Right lobe of liver (tissue), 6 donors: ENCODE results near the gene PIK3CD. TPM values are rescaled to one million over a fixed set of nuclear protein-coding genes. Genes with fewer than 3 reads are reported as not detected.

ENCODE experiments used
- ATAC-seq, 4 donors: fragments of 200-7000 bp; cut with Tn5 transposase; one replicate each; pipeline ENCODE4 v1.9.1; 2020; ENCODE audit warnings: mild to moderate bottlenecking in 4 of 4, moderate library complexity in 4 of 4
- DNase-seq, 3 donors: peaks; one replicate each; pipeline ENCODE4 v3.0.0-alpha.2; 2020
- H3K27ac ChIP-seq, 3 donors: fragments of 200-600 bp; one replicate each; pipeline ENCODE4 v1.8.0; 2022
- H3K27me3 ChIP-seq, 2 donors: fragments of 200-600 bp; one replicate each; pipeline ENCODE4 v1.8.0; 2022
- H3K36me3 ChIP-seq, 4 donors: fragments of 200-600 bp; sonication (generic) in 1 of 4; one replicate each; pipeline versions ENCODE4 v1.5.1 to v1.8.0; 2017 to 2022; ENCODE audit warnings: control low read depth in 1 of 4
- H3K4me1 ChIP-seq, 4 donors: fragments of 200-600 bp; sonication (generic) in 1 of 4; one replicate each; pipeline versions ENCODE4 v1.5.1 to v1.8.0; 2017 to 2022; ENCODE audit warnings: control low read depth in 1 of 4
- H3K4me3 ChIP-seq, 3 donors: fragments of 200-600 bp; one replicate each; pipeline ENCODE4 v1.8.0; 2022
- H3K9me3 ChIP-seq, 4 donors: fragments of 200-600 bp; sonication (generic) in 1 of 4; one replicate each; pipeline versions ENCODE4 v1.5.1 to v1.8.0; 2017 to 2022; ENCODE audit warnings: control low read depth in 1 of 4
- CTCF ChIP-seq, 4 donors: fragments of 200-600 bp in 3 of 4; fragments of 450-650 bp in 1 of 4; IDR thresholded peaks; one replicate each; pipeline versions ENCODE4 v1.5.1 to v1.8.0; 2016 to 2022; ENCODE audit warnings: antibody characterized with exemption in 4 of 4, mild to moderate bottlenecking in 2 of 4
- POLR2A ChIP-seq: fragments of 450-650 bp; IDR thresholded peaks from one replicate; pipeline ENCODE4 v1.6.1; 2017; ENCODE audit warnings: antibody characterized with exemption, mild to moderate bottlenecking
- WGBS: methylation state at CpG from one replicate; pipeline ENCODE4 v1.1.6; 2018; ENCODE audit warnings: low coverage, low lambda C conversion rate; ENCODE audit not compliant: insufficient coverage; ENCODE audit errors: missing lambda C conversion rate; 5-methylcytosine and 5-hydroxymethylcytosine counted together
- intact Hi-C, 2 donors: fragments of 100-400 bp; cut with DNase I; formaldehyde crosslinking; loops; one replicate each; pipeline versions ENCODE4 v1.11.2 to v1.14.1; 2022
- total RNA-seq, 6 experiments: library from RNA; depleted of rRNA in 2 of 6; stranded (reverse); fragments of >200 nt in 2 of 6; fragmentation: NEBNext Ultra II Directional in 3 of 6; extraction: Animal tissue kit (Norgen Biotek cat#: 25700) in 3 of 6; gene quantifications; one replicate each; pipeline versions ENCODE4 v1.1.0 to v1.2.4, GENCODE V29; 2016 to 2023
- donor health status: DM: no; HTN: yes; CAD: no.
- donor health status: DM: no; HTN: no; CAD: no.
- donor health status: DM: no; HTN: no; CAD: no.
- donor health status: DM: no; HTN: yes; CAD: no.
- donor health status: DM: no; HTN: yes; CAD: no.

Gene PIK3CD
- total RNA-seq, 6 experiments from 2014 or later, result 1.4 to 5.8 (median 2.6) TPM

- Histone ChIP-seq H3K27ac (no peak overlapping the region), H3K36me3 (no peaks in the 10 kb centered on the region), H3K27me3 (no peaks in the 10 kb centered on the region), H3K4me3 (peak overlapping the region; percentile 45 to 64 (median 54)), H3K4me1 (peaks cover 0 to 26% (median 5%) of the 10 kb centered on the region in 4 donors), H3K9me3 (no peaks in the 10 kb centered on the region)
- intact Hi-C loops, result no loop called here
- peak; percentile 87 to 89 (median 87) for DNase-seq
- 1% methylated on average over 12 of the region's 72 CpGs for WGBS
- TF ChIP-seq CTCF (IDR thresholded peaks at IDR 0.05) (no peak), POLR2A (no peak)
- ATAC-seq, result peak; percentile 88 to 94 (median 90)
Observed at GRCh38 chr1:9689011-9689706, 37.6 kb downstream of the PIK3CD start.

- no peaks in the 10 kb centered on the region for H3K27me3 ChIP-seq
- no peak overlapping the region for H3K27ac ChIP-seq
- intact Hi-C loops, result no loop called here
- ATAC-seq (peak in 1 of 4 donors; percentile 30), DNase-seq (peak; percentile 35 to 62 (median 47))
- 39% methylated on average over 12 of the region's 23 CpGs for WGBS
- H3K9me3 ChIP-seq, result no peaks in the 10 kb centered on the region
- peaks cover 0 to 26% (median 5%) of the 10 kb centered on the region in 4 donors for H3K4me1 ChIP-seq
- H3K4me3 ChIP-seq, result peak overlapping the region; percentile 45 to 64 (median 54)
- H3K36me3 ChIP-seq, result no peaks in the 10 kb centered on the region
- no peak for TF ChIP-seq POLR2A
- no peak for TF ChIP-seq CTCF (IDR thresholded peaks at IDR 0.05)
Observed at GRCh38 chr1:9689971-9690381, 38.4 kb downstream of the PIK3CD start.

GRCh38 chr1:9690440-9691107 lies 39.0 kb downstream of the PIK3CD start:
- Histone ChIP-seq H3K4me1 (peaks cover 0 to 26% (median 5%) of the 10 kb centered on the region in 4 donors), H3K4me3 (no peak overlapping the region), H3K27ac (no peak overlapping the region), H3K9me3 (no peaks in the 10 kb centered on the region), H3K27me3 (no peaks in the 10 kb centered on the region), H3K36me3 (no peaks in the 10 kb centered on the region)
- DNase-seq, result no peak
- TF ChIP-seq CTCF (IDR thresholded peaks at IDR 0.05), result no peak
- no peak for TF ChIP-seq POLR2A
- ATAC-seq, result no peak
- intact Hi-C loops, result no loop called here
- whole genome bisulfite sequencing, result 46% methylated on average over 5 of the region's 14 CpGs

- Histone ChIP-seq H3K36me3 (no peaks in the 10 kb centered on the region), H3K9me3 (no peaks in the 10 kb centered on the region), H3K4me3 (no peak overlapping the region), H3K27ac (no peak overlapping the region), H3K4me1 (peaks cover 0 to 26% (median 5%) of the 10 kb centered on the region in 4 donors), H3K27me3 (no peaks in the 10 kb centered on the region)
- WGBS, result 73% methylated on average over 6 of the region's 6 CpGs
- TF ChIP-seq CTCF (IDR thresholded peaks at IDR 0.05), result no peak
- intact Hi-C loops, result no loop called here
- ATAC-seq (no peak), DNase-seq (no peak)
Observed at GRCh38 chr1:9691108-9691445, 39.5 kb downstream of the PIK3CD start.
